Measurements from ENCODE around the gene CASZ1.

GRCh38 chr1:10626791-10627410 is 169.5 kb downstream of the CASZ1 start:
- TF ChIP-seq KDM1A (IDR thresholded peaks at IDR 0.05) (no peak), CTCF (IDR thresholded peaks at IDR 0.05 in 2 of 3, conservative IDR thresholded peaks at IDR 0.05 in 1 of 3; ENCODE audit: insufficient read depth in 2 of 3, low read depth in 1 of 3, low read length in 3 of 3) (no peak)
